GM08714 (cell line): ENCODE data around the gene EFCAB6.
A peak's percentile ranks its signal among the peaks of the same experiment; 100 is the strongest.

Experiments used
- H3K4me3 ChIP-seq: fragments of 200-500 bp; sonication (Bioruptor generic); 2 replicates; pipeline ENCODE4 v1.5.1; 2014; ENCODE audit warnings: mild to moderate bottlenecking, low read length, inconsistent platforms
- ZNF274 ChIP-seq: IDR thresholded peaks from 2 replicates; pipeline ENCODE4 v1.6.1; 2012; ENCODE audit warnings: mild to moderate bottlenecking, low read depth, low read length

Gene EFCAB6

DNA sequence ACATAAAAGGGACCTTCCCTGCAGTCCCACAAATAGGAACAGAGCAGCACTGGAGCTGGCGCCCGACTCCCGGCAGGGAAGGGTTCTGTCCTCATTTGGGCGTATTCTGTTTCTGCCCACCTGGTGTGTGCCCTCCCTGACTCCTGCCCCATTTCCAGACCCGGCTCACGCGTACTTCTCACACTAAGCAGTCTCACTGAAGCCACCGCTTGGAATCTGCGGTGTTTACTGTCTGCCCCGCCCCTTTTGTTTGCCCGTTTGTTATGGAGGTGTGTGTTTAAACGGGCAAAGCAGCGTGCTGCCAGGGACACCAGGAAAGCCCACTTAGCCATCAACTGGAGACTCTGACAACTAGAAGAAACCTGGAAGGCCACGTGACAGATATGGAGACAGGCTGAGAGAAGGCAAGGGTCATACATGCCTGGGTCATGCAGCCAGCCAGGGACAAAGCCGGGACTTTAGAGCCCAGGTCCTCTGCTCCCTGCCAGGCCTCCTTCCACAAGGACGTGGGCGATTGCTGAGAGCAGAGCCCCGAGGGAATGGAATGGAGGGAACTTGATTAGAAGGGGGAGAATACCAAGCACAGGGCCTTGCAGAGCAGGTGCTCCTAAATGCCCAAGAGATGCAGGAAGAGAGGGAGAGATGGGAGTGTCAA, 8.7 kb upstream of the EFCAB6 start:
- no peak for TF ChIP-seq ZNF274

GRCh38 chr22:43819931-43820640, 8.0 kb upstream of the EFCAB6 start:
- no peak for TF ChIP-seq ZNF274
- H3K4me3 ChIP-seq: no peak overlapping the region

More for the DNA sequence above, 8.7 kb upstream of the EFCAB6 start:
- no peak overlapping the region for H3K4me3 ChIP-seq

DNA sequence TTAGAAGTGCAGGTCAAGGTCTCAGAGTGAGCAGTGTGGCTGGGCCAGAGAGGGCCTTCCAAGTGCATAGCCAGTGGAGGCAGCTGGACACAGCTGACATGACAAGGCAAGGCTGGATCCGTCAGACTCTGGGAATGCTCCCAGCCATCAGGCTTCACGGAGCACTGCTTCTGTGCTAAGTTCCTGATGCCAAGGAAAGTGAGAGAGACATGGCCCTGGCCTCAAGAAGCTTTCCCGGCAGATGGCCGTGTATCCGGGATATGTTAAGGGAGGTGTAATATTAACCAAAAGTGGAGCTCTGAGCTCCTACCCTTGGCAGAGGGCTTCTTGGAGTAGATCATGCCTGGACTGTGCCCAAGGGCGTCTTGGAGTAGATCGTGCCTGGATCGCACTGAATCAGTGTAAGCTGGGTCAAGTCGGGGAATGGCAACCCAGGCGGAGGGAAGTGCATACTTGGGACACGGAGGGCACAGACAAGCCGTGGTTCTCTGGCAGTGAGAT, 7.4 kb upstream of the EFCAB6 start:
- TF ChIP-seq ZNF274: no peak
- H3K4me3 ChIP-seq: no peak overlapping the region

- no peak overlapping the region for H3K4me3 ChIP-seq
- TF ChIP-seq ZNF274: no peak
Observed at GRCh38 chr22:43818981-43819380, 6.9 kb upstream of the EFCAB6 start.

DNA sequence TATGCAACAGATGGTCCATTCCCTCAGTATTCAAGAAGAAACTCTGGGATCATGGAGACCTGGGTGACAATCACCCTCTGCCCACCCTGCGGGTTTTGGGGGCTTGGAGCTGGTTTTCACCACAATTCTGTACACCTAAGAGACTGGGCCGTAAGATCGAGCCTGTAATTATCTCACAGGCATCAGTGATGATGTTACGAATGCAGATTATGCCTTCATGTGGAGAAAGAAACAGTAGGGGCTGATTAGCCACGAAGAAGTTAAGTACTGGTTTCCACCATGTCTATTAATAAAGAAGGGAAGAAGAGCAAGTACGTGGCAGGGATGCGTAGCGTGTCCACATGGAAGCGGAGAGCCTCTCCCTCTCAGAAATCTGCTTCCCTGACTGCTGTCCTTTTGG, 5.3 kb upstream of the EFCAB6 start:
- no peak for TF ChIP-seq ZNF274
- no peak overlapping the region for H3K4me3 ChIP-seq

- no peak for TF ChIP-seq ZNF274
- H3K4me3 ChIP-seq: no peak overlapping the region
Observed at GRCh38 chr22:43814264-43814663, 2.2 kb upstream of the EFCAB6 start.

- no peak for TF ChIP-seq ZNF274
- peak overlapping the region; percentile 88 for H3K4me3 ChIP-seq
Observed at GRCh38 chr22:43812890-43813289, 785 bp upstream of the EFCAB6 start.

DNA sequence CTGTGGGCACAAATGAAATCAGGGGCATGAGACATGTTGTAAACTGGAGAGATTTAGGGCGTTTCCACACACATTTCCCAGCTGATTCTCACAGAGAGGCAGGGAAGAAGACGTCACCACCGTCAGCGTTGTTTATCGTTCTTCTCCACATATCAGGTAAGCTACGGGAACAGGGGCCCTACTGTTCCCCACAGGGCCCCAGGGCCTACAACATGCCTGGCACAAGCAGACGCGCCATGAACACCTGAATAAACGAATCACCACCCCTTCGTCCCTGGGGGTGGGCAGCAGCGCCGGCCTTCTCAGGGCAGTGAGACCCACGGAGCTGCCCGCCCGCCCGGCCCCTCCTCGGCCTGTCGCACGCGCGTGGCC, 342 bp downstream of the EFCAB6 start:
- peak overlapping the region; percentile 88 for H3K4me3 ChIP-seq
- TF ChIP-seq ZNF274: no peak

- no peak for TF ChIP-seq ZNF274
- no peak overlapping the region for H3K4me3 ChIP-seq
Observed at GRCh38 chr22:43802897-43803495, 9.1 kb downstream of the EFCAB6 start.

GRCh38 chr22:43800970-43801369, 11.1 kb downstream of the EFCAB6 start:
- no peak for TF ChIP-seq ZNF274
- no peak overlapping the region for H3K4me3 ChIP-seq

GRCh38 chr22:43798492-43798891, 13.6 kb downstream of the EFCAB6 start:
- no peak overlapping the region for H3K4me3 ChIP-seq
- TF ChIP-seq ZNF274: no peak

GRCh38 chr22:43796567-43796966, 15.5 kb downstream of the EFCAB6 start:
- no peak overlapping the region for H3K4me3 ChIP-seq
- no peak for TF ChIP-seq ZNF274

DNA sequence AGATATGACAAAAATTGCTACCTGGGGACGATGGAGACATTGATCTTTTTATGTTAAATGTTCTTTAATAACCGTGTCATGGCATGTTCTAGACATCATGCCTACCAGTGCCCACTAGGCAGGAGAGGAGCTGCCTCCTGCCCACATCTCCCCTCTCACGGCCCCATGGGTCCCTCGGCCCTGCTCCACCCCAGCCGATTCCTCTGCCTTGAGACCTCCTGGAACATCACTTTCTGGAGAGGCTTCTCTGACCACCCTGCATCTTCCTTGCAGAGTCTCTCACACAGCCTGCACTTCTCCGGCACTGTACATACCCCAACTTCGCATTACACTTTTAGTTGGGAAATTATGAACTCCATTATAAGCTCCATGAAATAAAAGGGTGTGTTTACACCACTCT, 16.8 kb downstream of the EFCAB6 start:
- TF ChIP-seq ZNF274: no peak
- H3K4me3 ChIP-seq: no peak overlapping the region

- no peak overlapping the region for H3K4me3 ChIP-seq
- TF ChIP-seq ZNF274: no peak
Observed at GRCh38 chr22:43792905-43793304, 19.2 kb downstream of the EFCAB6 start.

GRCh38 chr22:43789452-43789851, 22.7 kb downstream of the EFCAB6 start:
- H3K4me3 ChIP-seq: no peak overlapping the region
- no peak for TF ChIP-seq ZNF274
